Upper lobe of right lung (tissue), 1 donor: ENCODE data around the gene RAB7B. TPM values are rescaled to one million over a fixed set of nuclear protein-coding genes. Genes with fewer than 3 reads are reported as not detected.

ENCODE experiments used
- ATAC-seq: fragments of 200-7000 bp; cut with Tn5 transposase; one replicate; pipeline ENCODE4 v1.9.1; 2020; ENCODE audit warnings: mild to moderate bottlenecking, moderate library complexity
- DNase-seq: peaks from one replicate; pipeline ENCODE4 v3.0.0-alpha.2; 2020
- H3K27ac ChIP-seq: fragments of 200-600 bp; one replicate; pipeline ENCODE4 v1.8.0; 2022
- H3K27me3 ChIP-seq: fragments of 200-600 bp; one replicate; pipeline ENCODE4 v1.8.0; 2022; ENCODE audit warnings: mild to moderate bottlenecking
- H3K36me3 ChIP-seq: fragments of 200-600 bp; one replicate; pipeline ENCODE4 v1.8.0; 2022
- H3K4me1 ChIP-seq: fragments of 200-600 bp; one replicate; pipeline ENCODE4 v1.8.0; 2022
- H3K4me3 ChIP-seq: fragments of 200-600 bp; one replicate; pipeline ENCODE4 v1.8.0; 2022; ENCODE audit warnings: mild to moderate bottlenecking
- H3K9me3 ChIP-seq: fragments of 200-600 bp; one replicate; pipeline ENCODE4 v1.8.0; 2022
- intact Hi-C: fragments of 100-400 bp; cut with DNase I; formaldehyde crosslinking; loops from one replicate; pipeline ENCODE4 v1.11.0; 2022
- total RNA-seq: library from RNA; stranded (reverse); fragmentation: NEBNext Ultra II Directional; extraction: Animal tissue kit (Norgen Biotek cat#: 25700); gene quantifications from one replicate; pipeline ENCODE4 v1.2.1, GENCODE V29; 2021
- TF ChIP-seq, protein P1 (sequence below): fragments of 200-600 bp; IDR thresholded peaks from one replicate; pipeline ENCODE4 v1.8.0; 2022; ENCODE audit warnings: antibody characterized with exemption
- donor health status: DM: no; HTN: yes; CAD: no; lungs with severe emphysema.

Gene RAB7B
- total RNA-seq, 1 donor from 2014 or later = 7.0 TPM

DNA sequence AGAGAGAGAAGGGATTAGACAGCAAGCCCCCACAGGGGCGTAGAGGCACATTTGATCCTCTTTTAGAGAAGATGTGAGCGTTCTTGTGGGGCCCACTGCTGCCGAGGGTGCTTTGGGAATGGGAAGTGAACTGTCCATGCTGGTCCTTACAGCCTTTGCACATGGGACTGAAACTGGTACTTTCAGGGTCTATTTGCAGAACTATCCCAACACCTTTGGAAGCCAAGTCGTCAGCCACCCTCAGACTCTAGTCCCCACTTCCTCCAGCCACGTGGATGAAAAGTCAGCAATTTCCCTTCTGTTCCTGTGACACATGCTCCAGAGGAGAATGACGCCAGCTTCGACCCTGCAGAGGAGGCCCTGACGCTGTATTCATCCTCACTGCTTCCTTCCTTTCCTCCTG, 2.6 kb upstream of the RAB7B start:
- H3K4me3 ChIP-seq = no peak overlapping the region
- no peaks in the 10 kb centered on the region for H3K27me3 ChIP-seq
- no peaks in the 10 kb centered on the region for H3K9me3 ChIP-seq
- peaks cover 18% of the 10 kb centered on the region for H3K4me1 ChIP-seq
- intact Hi-C loops = no loop called here
- DNase-seq (no peak), ATAC-seq (peak; percentile 33)
- TF ChIP-seq, protein P1, sequence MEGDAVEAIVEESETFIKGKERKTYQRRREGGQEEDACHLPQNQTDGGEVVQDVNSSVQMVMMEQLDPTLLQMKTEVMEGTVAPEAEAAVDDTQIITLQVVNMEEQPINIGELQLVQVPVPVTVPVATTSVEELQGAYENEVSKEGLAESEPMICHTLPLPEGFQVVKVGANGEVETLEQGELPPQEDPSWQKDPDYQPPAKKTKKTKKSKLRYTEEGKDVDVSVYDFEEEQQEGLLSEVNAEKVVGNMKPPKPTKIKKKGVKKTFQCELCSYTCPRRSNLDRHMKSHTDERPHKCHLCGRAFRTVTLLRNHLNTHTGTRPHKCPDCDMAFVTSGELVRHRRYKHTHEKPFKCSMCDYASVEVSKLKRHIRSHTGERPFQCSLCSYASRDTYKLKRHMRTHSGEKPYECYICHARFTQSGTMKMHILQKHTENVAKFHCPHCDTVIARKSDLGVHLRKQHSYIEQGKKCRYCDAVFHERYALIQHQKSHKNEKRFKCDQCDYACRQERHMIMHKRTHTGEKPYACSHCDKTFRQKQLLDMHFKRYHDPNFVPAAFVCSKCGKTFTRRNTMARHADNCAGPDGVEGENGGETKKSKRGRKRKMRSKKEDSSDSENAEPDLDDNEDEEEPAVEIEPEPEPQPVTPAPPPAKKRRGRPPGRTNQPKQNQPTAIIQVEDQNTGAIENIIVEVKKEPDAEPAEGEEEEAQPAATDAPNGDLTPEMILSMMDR = no peak
- H3K27ac ChIP-seq = no peak overlapping the region
- H3K36me3 ChIP-seq = no peaks in the 10 kb centered on the region

DNA sequence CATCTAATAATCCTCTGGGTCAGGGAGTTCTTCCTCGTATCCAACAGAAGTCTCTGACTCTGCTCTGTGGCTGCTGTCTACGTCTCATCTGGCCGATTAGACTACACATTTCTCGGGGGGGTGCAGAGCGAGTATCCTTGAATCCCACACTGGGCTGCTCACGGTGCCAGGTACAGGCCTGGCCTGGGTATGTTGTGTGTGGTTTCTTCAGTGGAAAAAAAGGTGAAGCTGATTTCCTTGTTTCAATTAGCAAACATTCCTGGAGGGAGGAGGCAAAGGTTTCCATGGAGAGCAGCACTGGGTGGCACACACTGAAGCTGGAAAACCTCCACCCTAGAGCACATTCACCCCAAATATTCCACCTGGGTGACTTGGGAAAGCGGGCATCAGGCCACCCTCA, 2.0 kb upstream of the RAB7B start:
- H3K4me1 ChIP-seq = peaks cover 19% of the 10 kb centered on the region
- H3K9me3 ChIP-seq = no peaks in the 10 kb centered on the region
- H3K4me3 ChIP-seq = no peak overlapping the region
- TF ChIP-seq, protein P1 = no peak
- intact Hi-C loops = no loop called here
- ATAC-seq (no peak), DNase-seq (no peak)
- H3K36me3 ChIP-seq = no peaks in the 10 kb centered on the region
- no peaks in the 10 kb centered on the region for H3K27me3 ChIP-seq
- no peak overlapping the region for H3K27ac ChIP-seq

DNA sequence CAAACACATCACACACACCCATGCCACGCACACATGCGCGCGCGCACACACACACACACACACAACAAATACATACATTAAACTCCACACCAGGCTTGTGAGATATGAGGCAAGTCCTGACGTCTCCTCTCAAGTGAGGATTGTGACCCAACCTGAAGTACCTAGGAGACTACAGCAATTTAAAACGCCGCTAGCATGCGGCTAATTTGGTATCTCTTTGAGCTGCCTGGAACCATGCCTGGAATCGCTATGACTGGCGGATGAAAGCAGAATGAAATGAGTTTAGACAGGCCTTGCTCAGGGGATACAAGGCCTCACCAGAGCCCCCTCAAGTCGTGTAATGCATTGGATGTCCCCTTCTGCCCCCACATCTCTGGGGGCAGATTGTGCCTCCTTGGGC, 1.6 kb upstream of the RAB7B start:
- Histone ChIP-seq H3K9me3 (no peaks in the 10 kb centered on the region), H3K4me1 (peaks cover 19% of the 10 kb centered on the region), H3K27me3 (no peaks in the 10 kb centered on the region), H3K27ac (no peak overlapping the region), H3K36me3 (no peaks in the 10 kb centered on the region), H3K4me3 (no peak overlapping the region)
- TF ChIP-seq, protein P1 = no peak
- DNase-seq (no peak), ATAC-seq (no peak)
- intact Hi-C loops = no loop called here

DNA sequence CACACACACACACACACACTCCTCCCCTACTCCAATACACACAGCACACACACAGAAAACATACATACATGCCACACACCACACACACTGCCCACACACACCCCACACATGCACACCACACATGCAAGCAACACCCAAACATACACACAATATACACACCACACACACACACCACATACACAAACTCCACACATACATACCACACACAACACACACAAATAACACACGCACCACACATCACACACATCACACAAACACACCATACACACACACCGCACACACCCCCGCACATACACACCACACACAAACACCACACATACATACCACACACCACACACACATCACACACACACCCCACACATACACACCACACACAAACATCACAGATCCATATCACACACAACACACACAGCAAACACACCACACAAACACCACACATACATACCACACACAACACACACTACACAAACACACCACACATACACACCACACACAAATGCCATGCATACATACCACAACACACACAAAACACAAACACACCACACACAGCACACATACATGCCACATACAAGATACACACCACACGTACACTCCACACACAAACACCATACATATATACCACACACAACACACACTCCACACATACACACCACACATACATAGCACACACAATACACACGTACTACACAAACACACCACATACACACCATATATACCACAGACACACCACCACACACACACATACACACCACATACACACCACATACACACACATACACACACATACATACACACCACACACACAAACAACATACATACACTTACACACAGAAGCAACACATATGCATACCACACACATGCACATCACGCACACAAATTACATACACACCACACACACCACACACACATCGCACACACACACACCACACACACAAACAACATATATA, 932 bp upstream of the RAB7B start:
- no peak for DNase-seq
- peaks cover 19% of the 10 kb centered on the region for H3K4me1 ChIP-seq
- H3K27me3 ChIP-seq = no peaks in the 10 kb centered on the region
- H3K4me3 ChIP-seq = no peak overlapping the region
- H3K9me3 ChIP-seq = no peaks in the 10 kb centered on the region
- H3K36me3 ChIP-seq = no peaks in the 10 kb centered on the region
- TF ChIP-seq, protein P1 = no peak
- no peak overlapping the region for H3K27ac ChIP-seq
- intact Hi-C loops = no loop called here
- no peak for ATAC-seq

DNA sequence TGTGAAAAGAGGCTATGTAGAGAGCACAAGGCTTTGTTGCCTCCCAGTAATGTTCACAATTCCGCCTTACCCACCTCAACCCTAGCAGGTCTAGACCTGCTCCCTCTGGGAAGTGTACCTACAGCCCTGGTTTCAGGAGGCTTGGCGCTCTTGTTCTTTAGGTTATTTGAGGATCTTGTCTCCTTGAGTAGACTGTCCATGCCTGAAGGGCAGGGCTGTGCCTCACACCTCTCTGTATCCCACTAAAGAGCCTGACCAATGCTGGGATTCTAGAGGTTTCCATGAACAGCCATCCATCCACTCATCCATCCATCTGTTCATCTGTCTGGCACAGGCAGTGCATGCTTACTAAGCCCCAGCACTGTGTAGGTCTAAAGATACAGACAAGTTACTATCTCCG, 1.0 kb downstream of the RAB7B start:
- intact Hi-C loops = no loop called here
- Histone ChIP-seq H3K36me3 (no peaks in the 10 kb centered on the region), H3K27me3 (no peaks in the 10 kb centered on the region), H3K27ac (peak overlapping the region; percentile 72), H3K4me3 (peak overlapping the region; percentile 50), H3K9me3 (no peaks in the 10 kb centered on the region), H3K4me1 (peaks cover 19% of the 10 kb centered on the region)
- TF ChIP-seq, protein P1 = no peak
- DNase-seq (no peak), ATAC-seq (no peak)
